Mesothelial cell of epicardium (in vitro differentiated cells): ENCODE results near the gene BRIP1. TPM values are rescaled to one million over a fixed set of nuclear protein-coding genes. Genes with fewer than 3 reads are reported as not detected.

Experiments
- DNase-seq, 2 experiments: peaks; one replicate each; pipeline ENCODE4 v3.0.0; 2021; ENCODE audit warnings: low spot score in 2 of 2; ENCODE audit not compliant: unreplicated experiment in 2 of 2
- H3K27ac Mint-ChIP-seq: 2 replicates; pipeline ENCODE4 v1.8.0; 2021; ENCODE audit warnings: mixed read lengths
- H3K27me3 Mint-ChIP-seq: 2 replicates; pipeline ENCODE4 v1.8.0; 2021; ENCODE audit warnings: low read depth, mixed read lengths
- H3K36me3 Mint-ChIP-seq: 2 replicates; pipeline ENCODE4 v1.8.0; 2021; ENCODE audit warnings: mixed read lengths
- H3K4me1 Mint-ChIP-seq: 2 replicates; pipeline ENCODE4 v1.8.0; 2021; ENCODE audit warnings: mixed read lengths
- H3K4me3 Mint-ChIP-seq: 2 replicates; pipeline ENCODE4 v1.8.0; 2021; ENCODE audit warnings: mild to moderate bottlenecking, moderate library complexity, mixed read lengths
- H3K9me3 Mint-ChIP-seq: 2 replicates; pipeline ENCODE4 v1.8.0; 2021; ENCODE audit warnings: mixed read lengths
- CTCF ChIP-seq: fragments of 200-600 bp; sonication (generic); IDR thresholded peaks from one replicate; pipeline ENCODE4 v1.5.0; 2021; ENCODE audit warnings: antibody characterized with exemption; ENCODE audit not compliant: unreplicated experiment
- total RNA-seq: library from RNA; stranded (reverse); gene quantifications from 3 replicates; pipeline ENCODE4 v1.2.1, GENCODE V29; 2021

Gene BRIP1
- total RNA-seq, 1 donor from 2014 or later: 12.3 TPM

DNA sequence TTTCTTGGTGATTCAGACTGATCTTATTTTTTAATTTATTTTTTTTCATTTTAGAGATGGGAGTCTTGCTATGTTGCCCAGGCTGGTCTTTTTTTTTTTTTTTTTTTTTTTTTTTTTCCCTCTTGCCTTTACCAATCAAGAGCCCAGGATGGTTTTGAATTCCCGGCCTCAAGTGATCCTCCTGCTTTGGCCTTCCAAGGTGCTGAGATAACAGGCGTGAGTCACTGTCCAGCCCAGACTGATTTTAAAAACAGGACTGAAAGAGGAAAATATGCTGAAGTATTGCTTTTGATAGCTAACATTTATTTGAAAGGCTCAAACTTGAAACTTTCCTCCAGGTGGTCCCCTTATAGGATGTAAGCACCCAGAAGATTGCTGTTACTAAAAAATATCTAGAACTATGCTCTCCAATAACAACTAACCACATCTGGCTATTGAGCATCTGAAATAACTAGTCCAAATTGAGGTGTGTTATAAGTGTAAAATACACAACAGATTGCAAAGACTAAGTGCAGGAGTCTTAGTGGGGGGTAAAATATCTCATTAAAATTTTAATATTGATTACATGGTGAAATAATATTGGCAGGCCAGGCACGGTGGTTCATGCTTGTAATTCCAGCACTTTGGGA, 15.8 kb upstream of the BRIP1 start:
- Mint-ChIP-seq H3K27ac (no peak overlapping the region), H3K9me3 (no peaks in the 10 kb centered on the region), H3K36me3 (peaks cover 11% of the 10 kb centered on the region), H3K4me1 (no peaks in the 10 kb centered on the region), H3K4me3 (no peak overlapping the region), H3K27me3 (no peaks in the 10 kb centered on the region)
- DNase-seq: no peak
- TF ChIP-seq CTCF: no peak

- no peak overlapping the region for H3K4me3 Mint-ChIP-seq
- no peaks in the 10 kb centered on the region for H3K9me3 Mint-ChIP-seq
- H3K4me1 Mint-ChIP-seq: no peaks in the 10 kb centered on the region
- DNase-seq: no peak
- TF ChIP-seq CTCF: no peak
- H3K36me3 Mint-ChIP-seq: peaks cover 11% of the 10 kb centered on the region
- no peak overlapping the region for H3K27ac Mint-ChIP-seq
- H3K27me3 Mint-ChIP-seq: no peaks in the 10 kb centered on the region
Observed at GRCh38 chr17:61878520-61878919, 15.2 kb upstream of the BRIP1 start.

DNA sequence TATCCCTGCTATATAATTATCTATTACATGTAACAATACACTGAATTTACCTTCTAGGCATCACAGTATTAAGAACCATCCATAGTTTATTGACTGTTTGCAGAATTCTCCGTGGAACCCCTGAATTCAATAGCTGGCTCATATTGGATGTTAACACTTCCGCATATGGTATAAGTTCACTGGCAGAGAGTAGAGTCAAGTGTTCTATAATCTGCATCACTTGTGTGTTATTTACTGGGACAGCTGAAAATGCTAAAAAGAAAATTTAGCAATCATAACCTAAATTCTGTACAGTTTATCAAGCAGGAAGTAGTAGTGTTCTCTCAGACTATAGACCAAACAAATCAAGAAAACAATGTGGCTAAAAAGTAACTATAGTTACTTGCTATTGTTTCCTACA, 14.5 kb upstream of the BRIP1 start:
- no peaks in the 10 kb centered on the region for H3K9me3 Mint-ChIP-seq
- H3K27ac Mint-ChIP-seq: no peak overlapping the region
- H3K4me1 Mint-ChIP-seq: no peaks in the 10 kb centered on the region
- H3K4me3 Mint-ChIP-seq: no peak overlapping the region
- DNase-seq: no peak
- TF ChIP-seq CTCF: no peak
- no peaks in the 10 kb centered on the region for H3K27me3 Mint-ChIP-seq
- peaks cover 11% of the 10 kb centered on the region for H3K36me3 Mint-ChIP-seq

- Mint-ChIP-seq H3K27ac (no peak overlapping the region), H3K36me3 (peaks cover 13% of the 10 kb centered on the region), H3K4me1 (no peaks in the 10 kb centered on the region), H3K27me3 (no peaks in the 10 kb centered on the region), H3K4me3 (no peak overlapping the region), H3K9me3 (no peaks in the 10 kb centered on the region)
- TF ChIP-seq CTCF: no peak
- no peak for DNase-seq
Observed at GRCh38 chr17:61875804-61876203, 12.5 kb upstream of the BRIP1 start.

GRCh38 chr17:61875285-61875684, 12.0 kb upstream of the BRIP1 start:
- H3K27ac Mint-ChIP-seq: no peak overlapping the region
- H3K4me1 Mint-ChIP-seq: no peaks in the 10 kb centered on the region
- no peak for TF ChIP-seq CTCF
- no peak for DNase-seq
- no peak overlapping the region for H3K4me3 Mint-ChIP-seq
- H3K27me3 Mint-ChIP-seq: no peaks in the 10 kb centered on the region
- no peaks in the 10 kb centered on the region for H3K9me3 Mint-ChIP-seq
- H3K36me3 Mint-ChIP-seq: peaks cover 12% of the 10 kb centered on the region

DNA sequence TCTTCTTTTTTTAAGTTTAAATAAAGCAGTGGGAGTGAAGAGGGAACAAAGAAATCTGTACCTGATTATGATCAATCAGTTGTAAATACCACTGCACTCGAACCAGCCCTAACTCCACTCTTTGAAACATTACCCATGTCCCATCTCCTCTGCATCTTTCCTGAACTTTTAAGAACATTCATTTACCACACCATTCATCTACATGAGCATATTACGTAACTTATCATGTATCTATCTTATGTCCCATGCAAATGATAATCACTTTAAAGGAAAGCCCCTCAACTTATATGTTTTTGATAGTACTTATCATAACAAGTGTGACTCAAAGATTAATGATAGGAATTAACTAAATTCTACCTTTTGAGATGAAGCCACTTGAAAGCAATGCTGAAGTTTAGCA, 10.7 kb upstream of the BRIP1 start:
- Mint-ChIP-seq H3K27me3 (no peaks in the 10 kb centered on the region), H3K36me3 (peaks cover 12% of the 10 kb centered on the region), H3K4me1 (no peaks in the 10 kb centered on the region), H3K4me3 (no peak overlapping the region), H3K27ac (no peak overlapping the region), H3K9me3 (no peaks in the 10 kb centered on the region)
- no peak for TF ChIP-seq CTCF
- DNase-seq: no peak
